ENCODE measurements around the gene IFI6. TPM values are rescaled to one million over a fixed set of nuclear protein-coding genes. Genes with fewer than 3 reads are reported as not detected.

The IFI6 gene
- total and polyA plus RNA-seq, 2 of the 8 experiments (the other 6 are each of a cell fraction or from before 2014, with no cell fraction given): 6.1 to 13.2 TPM

GRCh38 chr1:27626031-27626935, 45.7 kb downstream of the IFI6 start:
- peaks cover 0 to 1% of the 10 kb centered on the region in 2 experiments for H4K20me1 ChIP-seq (replicated peaks in 1 of 2; ENCODE audit: control insufficient read depth in 1 of 2, insufficient read depth in 2 of 2, low read length in 2 of 2)
- no peak for DNase-seq (ENCODE audit: low read depth in 1 of 2, low spot score in 2 of 2)
- H2AFZ ChIP-seq (ENCODE audit: low read length): no peak overlapping the region
- no peak overlapping the region for H2BK5ac ChIP-seq (ENCODE audit: low read depth, low read length)
- no peak overlapping the region for H2AK5ac ChIP-seq (ENCODE audit: low read depth, low read length)
- no peak overlapping the region for H2BK120ac ChIP-seq (replicated peaks; ENCODE audit: low read depth, low read length)
- H3K27ac ChIP-seq (ENCODE audit: low read depth, low read length): no peak overlapping the region
- H2BK15ac ChIP-seq (ENCODE audit: low read length): 0 out of 2 replicates have a peak overlapping the region, but pooled peaks have one; percentile 76
- H4K8ac ChIP-seq (ENCODE audit: extremely low read depth, insufficient read depth, low read length): no peak overlapping the region
- WGBS, 2 experiments (ENCODE audit: extremely low coverage in 1 of 2, insufficient coverage in 1 of 2, insufficient read length in 1 of 2, insufficient replicate concordance in 2 of 2, low coverage in 1 of 2, low lambda C conversion rate in 2 of 2, missing lambda C conversion rate in 1 of 2): 87% methylated on average over 10 of the region's 11 CpGs; no CpG with 5 or more reads in 1 of the 2 experiments
- TF ChIP-seq CHD1 (IDR thresholded peaks at IDR 0.05; ENCODE audit: low read depth, low read length) (no peak), BCL11A (IDR thresholded peaks at IDR 0.05; ENCODE audit: low read depth in 2 of 2, low read length in 2 of 2) (no peak), KDM4A (IDR thresholded peaks at IDR 0.05; ENCODE audit: low read depth, low read length, severe bottlenecking) (no peak), CBX5 (IDR thresholded peaks at IDR 0.05; ENCODE audit: low read depth, low read length) (no peak), POU5F1 (IDR thresholded peaks at IDR 0.05; ENCODE audit: low read depth, low read length) (no peak), JUN (IDR thresholded peaks at IDR 0.05; ENCODE audit: low read depth, low read length) (no peak), POLR2A (IDR thresholded peaks at IDR 0.05; ENCODE audit: control extremely low read depth in 1 of 2, low read depth in 2 of 2, low read length in 2 of 2) (no peak), GTF2F1 (IDR thresholded peaks at IDR 0.05; ENCODE audit: borderline replicate concordance, low read depth, low read length) (no peak), HDAC6 (IDR thresholded peaks at IDR 0.05; ENCODE audit: low read depth, low read length) (no peak)
- ChIA-PET CTCF (ENCODE audit: partially characterized antibody) (interaction anchor here (1.1 to 37.8 kb wide), 6 partner anchors 8 to 66 kb away, joined by 3 to 1807 read pairs (median 8); no protein-coding TSS in a partner anchor), POLR2A (ENCODE audit: partially characterized antibody) (interaction anchor here (0.6 kb wide), 1 partner anchor 559 kb away, joined by 3 read pairs; no protein-coding TSS in a partner anchor)
- H3K79me2 ChIP-seq (ENCODE audit: control insufficient read depth in 1 of 2, insufficient read depth in 2 of 2, low read length in 2 of 2): no peaks in the 10 kb centered on the region
- no peaks in the 10 kb centered on the region for H3K27me3 ChIP-seq (replicated peaks in 1 of 4; ENCODE audit: control insufficient read depth in 3 of 4, extremely low read depth in 1 of 4, insufficient read depth in 3 of 4, low read length in 3 of 4)
- no peak overlapping the region for H3K9ac ChIP-seq (replicated peaks in 1 of 4; ENCODE audit: extremely low read depth in 1 of 4, low read depth in 3 of 4, low read length in 3 of 4)
- no peak overlapping the region for H4K5ac ChIP-seq (ENCODE audit: insufficient read length, low read depth, low read length)
- H3K23ac ChIP-seq (ENCODE audit: insufficient read length): no peak overlapping the region
- H3K9me3 ChIP-seq (ENCODE audit: insufficient read depth in 2 of 2, low read depth in 1 of 2, low read length in 1 of 2): no peaks in the 10 kb centered on the region
- H3K14ac ChIP-seq (ENCODE audit: insufficient read length): no peak overlapping the region
- no peak overlapping the region for H3K4ac ChIP-seq (replicated peaks; ENCODE audit: insufficient read length, low read depth, low read length)
- H3K56ac ChIP-seq (replicated peaks; ENCODE audit: insufficient read length, low read depth, low read length): no peak overlapping the region
- no peak overlapping the region for H2BK12ac ChIP-seq (ENCODE audit: low read depth, low read length)
- H4K91ac ChIP-seq (replicated peaks; ENCODE audit: insufficient read length, low read length): no peak overlapping the region
- H3K4me3 ChIP-seq (ENCODE audit: extremely low read depth in 1 of 4, insufficient read depth in 2 of 4, low read depth in 3 of 4, low read length in 4 of 4): no peak overlapping the region
- no peak overlapping the region for H3K4me2 ChIP-seq (ENCODE audit: insufficient read depth in 1 of 2, low read depth in 2 of 2, low read length in 2 of 2)
- FAIRE-seq: no peak
- H3K18ac ChIP-seq (ENCODE audit: extremely low read depth, low read length): no peak overlapping the region
- H3K79me1 ChIP-seq (ENCODE audit: low read depth, low read length): peaks cover 3% of the 10 kb centered on the region; the same call in 1 of the 2 replicates
- H3K4me1 ChIP-seq (replicated peaks in 1 of 4; ENCODE audit: control insufficient read depth in 3 of 4, insufficient read depth in 4 of 4, low read length in 3 of 4): peaks cover 2 to 21% (median 8%) of the 10 kb centered on the region in 4 experiments
- no peaks in the 10 kb centered on the region for H3K36me3 ChIP-seq (ENCODE audit: control insufficient read depth in 2 of 4, insufficient read depth in 4 of 4, low read length in 3 of 4)
- 0 out of 2 replicates have a peak overlapping the region, but pooled peaks have one; percentile 3 for H2BK20ac ChIP-seq (ENCODE audit: low read length)
- no peaks in the 10 kb centered on the region for H3K23me2 ChIP-seq (ENCODE audit: low read depth, low read length)

All from H1 (cell line).